Activated CD4-positive, alpha-beta T cell treated with anti-CD3 and anti-CD28 coated beads for 1 hour (primary cell): ENCODE measurements around the gene ZNF79.

Experiments used
- DNase-seq: peaks from one replicate; pipeline ENCODE4 v3.0.0-alpha.2; 2020

The ZNF79 gene

GRCh38 chr9:127430415-127430814 is 6.2 kb downstream of the ZNF79 start:
- no peak for DNase-seq

- DNase-seq, result no peak
Measured at GRCh38 chr9:127437497-127438264, 13.5 kb downstream of the ZNF79 start.

GRCh38 chr9:127438394-127438793 is 14.2 kb downstream of the ZNF79 start:
- DNase-seq, result no peak

- DNase-seq, result no peak
Measured at GRCh38 chr9:127444283-127444920, 20.2 kb downstream of the ZNF79 start.

- no peak for DNase-seq
Measured at GRCh38 chr9:127444921-127445850, 21.0 kb downstream of the ZNF79 start.

- no peak for DNase-seq
Measured at GRCh38 chr9:127445851-127446712, 21.9 kb downstream of the ZNF79 start.

GRCh38 chr9:127446713-127447415 is 22.7 kb downstream of the ZNF79 start:
- DNase-seq, result no peak

- no peak for DNase-seq
Measured at GRCh38 chr9:127447416-127448111, 23.4 kb downstream of the ZNF79 start.

GRCh38 chr9:127448112-127448805 is 24.1 kb downstream of the ZNF79 start:
- no peak for DNase-seq

- no peak for DNase-seq
Measured at GRCh38 chr9:127449332-127449966, 25.3 kb downstream of the ZNF79 start.

GRCh38 chr9:127450243-127450760 is 26.1 kb downstream of the ZNF79 start:
- no peak for DNase-seq

GRCh38 chr9:127450830-127451607 is 26.8 kb downstream of the ZNF79 start, which contains the start of the genes LRSAM1 and RPL12:
TSS of gene LRSAM1 (plus strand) at chr9:127451510. CDS start at chr9:127454528, 3,018 bp downstream.
TSS of gene RPL12 (minus strand) at chr9:127451406. CDS start at chr9:127451317, 89 bp downstream.
- DNase-seq, result peak; percentile 99

GRCh38 chr9:127451608-127451857 is 27.4 kb downstream of the ZNF79 start:
- DNase-seq, result no peak

GRCh38 chr9:127451858-127452656 is 27.9 kb downstream of the ZNF79 start:
- peak; percentile 26 for DNase-seq

- DNase-seq, result no peak
Measured at GRCh38 chr9:127452691-127453090, 28.5 kb downstream of the ZNF79 start.

GRCh38 chr9:127455324-127455992 is 31.3 kb downstream of the ZNF79 start:
- no peak for DNase-seq

- no peak for DNase-seq
Measured at GRCh38 chr9:127457191-127457878, 33.2 kb downstream of the ZNF79 start.
